Transverse colon (tissue), 4 donors: Measurements from ENCODE around the gene COX7A1.

ENCODE experiments used
- CTCF ChIP-seq, 5 experiments: fragments of 200-600 bp in 3 of 5; fragments of 450-650 bp in 2 of 5; sonication (generic) in 3 of 5; IDR thresholded peaks; 1 replicate in 2 of 5; 2 replicates in 3 of 5; pipeline ENCODE4 v1.5.1; 2016 to 2017; ENCODE audit warnings: antibody characterized with exemption in 5 of 5, inconsistent platforms in 3 of 5, mild to moderate bottlenecking in 2 of 5, moderate library complexity in 1 of 5
- POLR2A ChIP-seq: fragments of 450-650 bp; IDR thresholded peaks from one replicate; pipeline ENCODE4 v1.6.1; 2016; ENCODE audit warnings: antibody characterized with exemption, mild to moderate bottlenecking, moderate library complexity
- POLR2AphosphoS5 ChIP-seq, 3 donors: sonication (generic); formaldehyde crosslinking; IDR thresholded peaks; one replicate each; pipeline ENCODE4 v1.6.1; 2016; ENCODE audit warnings: antibody characterized with exemption in 3 of 3

GRCh38 chr19:36113425-36113824, 38.8 kb downstream of the COX7A1 start:
- TF ChIP-seq CTCF (IDR thresholded peaks at IDR 0.05) (no peak), POLR2A (no peak), POLR2AphosphoS5 (IDR thresholded peaks at IDR 0.05) (no peak)
